CD14-positive monocyte (primary cell): ENCODE measurements around the gene RAB6B. TPM values are rescaled to one million over a fixed set of nuclear protein-coding genes. Genes with fewer than 3 reads are reported as not detected.

ENCODE experiments used
- DNase-seq, 3 donors: peaks; one replicate each; pipeline ENCODE4 v3.0.0-alpha.2; 2011 to 2022
- H2AFZ ChIP-seq: 2 replicates; pipeline ENCODE4 v1.6.0; 2012; ENCODE audit warnings: mild to moderate bottlenecking, low read depth, low read length, inconsistent platforms; ENCODE audit not compliant: insufficient read depth, poor library complexity, severe bottlenecking
- H3K27ac ChIP-seq, 2 donors: 1 replicate in 1 of 2; 2 replicates in 1 of 2; pipeline ENCODE4 v1.5.1; 2012 to 2013; ENCODE audit warnings: low read length in 2 of 2, control low read depth in 1 of 2, inconsistent platforms in 1 of 2, low read depth in 1 of 2, mild to moderate bottlenecking in 1 of 2
- H3K27me3 ChIP-seq, 2 donors: one replicate each; pipeline versions ENCODE4 v1.6.0 to v1.6.1; 2011 to 2013; ENCODE audit warnings: low read length in 2 of 2; ENCODE audit not compliant: control insufficient read depth in 2 of 2, insufficient read depth in 2 of 2
- H3K36me3 ChIP-seq, 2 donors: replicated peaks in 1 of 2; 1 replicate in 1 of 2; 2 replicates in 1 of 2; pipeline versions ENCODE4 v1.5.1 to v1.6.1; 2012 to 2013; ENCODE audit warnings: low read length in 2 of 2, control low read depth in 1 of 2, inconsistent platforms in 1 of 2, mild to moderate bottlenecking in 1 of 2; ENCODE audit not compliant: insufficient read depth in 2 of 2, control insufficient read depth in 1 of 2
- H3K4me1 ChIP-seq, 2 donors: 1 replicate in 1 of 2; 2 replicates in 1 of 2; pipeline versions ENCODE4 v1.5.1 to v1.6.1; 2012 to 2013; ENCODE audit warnings: low read length in 2 of 2, control low read depth in 1 of 2, inconsistent platforms in 1 of 2, mild to moderate bottlenecking in 1 of 2, moderate library complexity in 1 of 2; ENCODE audit not compliant: insufficient read depth in 2 of 2, control insufficient read depth in 1 of 2
- H3K4me2 ChIP-seq: replicated peaks from 2 replicates; pipeline ENCODE3; 2012; ENCODE audit warnings: low read length, moderate library complexity, mild to moderate bottlenecking; ENCODE audit not compliant: poor library complexity, severe bottlenecking; ENCODE audit errors: extremely low read depth
- H3K4me3 ChIP-seq, 3 experiments: fragments of 200-600 bp in 1 of 3; sonication (generic) in 1 of 3; replicated peaks in 1 of 3; 1 replicate in 2 of 3; 2 replicates in 1 of 3; pipeline ENCODE4 v1.5.1; 2011 to 2013; ENCODE audit warnings: low read length in 3 of 3, mild to moderate bottlenecking in 3 of 3, control low read depth in 2 of 3, low read depth in 2 of 3, inconsistent platforms in 1 of 3, moderate library complexity in 1 of 3
- H3K79me2 ChIP-seq: 2 replicates; pipeline ENCODE4 v1.6.0; 2012; ENCODE audit warnings: mild to moderate bottlenecking, control low read depth, inconsistent platforms, low read length, moderate library complexity; ENCODE audit not compliant: insufficient read depth
- H3K9ac ChIP-seq: 2 replicates; pipeline ENCODE4 v1.6.0; 2017; ENCODE audit warnings: low read length, mild to moderate bottlenecking; ENCODE audit not compliant: insufficient read depth, poor library complexity, severe bottlenecking
- H3K9me3 ChIP-seq, 2 donors: replicated peaks in 1 of 2; 1 replicate in 1 of 2; 2 replicates in 1 of 2; pipeline versions ENCODE4 v1.5.1 to v1.6.1; 2012 to 2013; ENCODE audit warnings: low read length in 2 of 2, control low read depth in 1 of 2; ENCODE audit not compliant: control insufficient read depth in 1 of 2, insufficient read depth in 1 of 2
- H4K20me1 ChIP-seq: 2 replicates; pipeline ENCODE4 v1.6.0; 2012; ENCODE audit warnings: mild to moderate bottlenecking, low read length, control low read depth, moderate library complexity; ENCODE audit not compliant: insufficient read depth
- H3K27ac Mint-ChIP-seq, 7 donors: one replicate each; pipeline ENCODE4 v1.8.0; 2020; ENCODE audit warnings: mild to moderate bottlenecking in 7 of 7, mixed read lengths in 7 of 7, moderate library complexity in 6 of 7, inconsistent platforms in 2 of 7
- H3K27me3 Mint-ChIP-seq, 3 donors: one replicate each; pipeline ENCODE4 v1.8.0; 2021 to 2022; ENCODE audit warnings: low read depth in 3 of 3, mild to moderate bottlenecking in 3 of 3, mixed read lengths in 3 of 3, moderate library complexity in 3 of 3, inconsistent platforms in 1 of 3
- H3K36me3 Mint-ChIP-seq, 2 donors: one replicate each; pipeline ENCODE4 v1.8.0; 2020; ENCODE audit warnings: mixed read lengths in 2 of 2, inconsistent platforms in 1 of 2, mild to moderate bottlenecking in 1 of 2
- H3K4me1 Mint-ChIP-seq: one replicate; pipeline ENCODE4 v1.8.0; 2020; ENCODE audit warnings: mild to moderate bottlenecking, mixed read lengths
- H3K4me3 Mint-ChIP-seq, 2 donors: one replicate each; pipeline ENCODE4 v1.8.0; 2020; ENCODE audit warnings: mild to moderate bottlenecking in 2 of 2, mixed read lengths in 2 of 2, moderate library complexity in 1 of 2
- H3K9me3 Mint-ChIP-seq, 7 donors: one replicate each; pipeline ENCODE4 v1.8.0; 2020 to 2022; ENCODE audit warnings: mixed read lengths in 7 of 7, mild to moderate bottlenecking in 6 of 7, moderate library complexity in 6 of 7, inconsistent platforms in 2 of 7
- CTCF ChIP-seq: fragments of 200-600 bp; IDR thresholded peaks from one replicate; pipeline ENCODE4 v1.8.0; 2022; ENCODE audit warnings: antibody characterized with exemption, mild to moderate bottlenecking
- whole genome bisulfite sequencing: methylation state at CpG from one replicate; pipeline ENCODE4 v1.1.5; 2013; ENCODE audit warnings: missing lambda C conversion rate; ENCODE audit not compliant: insufficient coverage; 5-methylcytosine and 5-hydroxymethylcytosine counted together
- intact Hi-C, 2 donors: fragments of 100-400 bp; cut with micrococcal nuclease; formaldehyde crosslinking; loops; one replicate each; pipeline versions ENCODE4 v1.15.0 to v1.15.1; 2023
- polyA plus RNA-seq, 3 donors: library from polyadenylated mRNA; depleted of rRNA in 1 of 3; unstranded in 2 of 3; stranded (reverse) in 1 of 3; fragments of 300-500 nt in 2 of 3; fragments of >200 nt in 1 of 3; fragmentation: Illumina TruSeq in 2 of 3; gene quantifications; 1 replicate in 2 of 3; 2 replicates in 1 of 3; pipeline ENCODE4 v1.2.3, GENCODE V29; 2012 to 2021

The RAB6B gene
- polyA plus RNA-seq, 3 donors: 0.46 TPM; not detected in 2

GRCh38 chr3:133831966-133832801, 63.5 kb downstream of the RAB6B start:
- intact Hi-C loops: no loop called here
- no peak overlapping the region for H3K4me3 ChIP-seq
- H3K27ac ChIP-seq: no peak overlapping the region
- H3K79me2 ChIP-seq: no peaks in the 10 kb centered on the region
- Mint-ChIP-seq H3K4me3 (no peak overlapping the region), H3K36me3 (no peaks in the 10 kb centered on the region), H3K27me3 (peaks cover 0 to 11% (median 1%) of the 10 kb centered on the region in 3 donors), H3K4me1 (no peaks in the 10 kb centered on the region), H3K27ac (no peak overlapping the region), H3K9me3 (no peaks in the 10 kb centered on the region)
- no peaks in the 10 kb centered on the region for H3K4me1 ChIP-seq
- no peak for TF ChIP-seq CTCF
- WGBS: 86% methylated on average over 9 of the region's 13 CpGs
- no peak overlapping the region for H2AFZ ChIP-seq
- no peaks in the 10 kb centered on the region for H3K9me3 ChIP-seq
- H3K36me3 ChIP-seq: no peaks in the 10 kb centered on the region
- H3K4me2 ChIP-seq: no peak overlapping the region
- no peaks in the 10 kb centered on the region for H4K20me1 ChIP-seq
- no peaks in the 10 kb centered on the region for H3K27me3 ChIP-seq
- no peak for DNase-seq
- no peak overlapping the region for H3K9ac ChIP-seq

- Histone ChIP-seq H3K27me3 (no peaks in the 10 kb centered on the region), H3K36me3 (peaks cover 0 to 5% of the 10 kb centered on the region in 2 donors), H3K9ac (no peak overlapping the region), H2AFZ (no peak overlapping the region), H4K20me1 (no peaks in the 10 kb centered on the region), H3K4me2 (no peak overlapping the region), H3K4me3 (no peak overlapping the region), H3K9me3 (no peaks in the 10 kb centered on the region), H3K27ac (no peak overlapping the region), H3K79me2 (no peaks in the 10 kb centered on the region), H3K4me1 (no peaks in the 10 kb centered on the region)
- Mint-ChIP-seq H3K36me3 (peaks cover 0 to 6% of the 10 kb centered on the region in 2 donors), H3K27me3 (peaks cover 0 to 11% (median 1%) of the 10 kb centered on the region in 3 donors), H3K9me3 (no peaks in the 10 kb centered on the region), H3K4me3 (no peak overlapping the region), H3K27ac (no peak overlapping the region), H3K4me1 (no peaks in the 10 kb centered on the region)
- no peak for DNase-seq
- intact Hi-C loops: no loop called here
- no peak for TF ChIP-seq CTCF
- 98% methylated on average over 3 of the region's 3 CpGs for WGBS
These were observed 65.6 kb downstream of the RAB6B start for GRCh38 chr3:133830071-133830470.
